ENCODE results near the gene GOLGB1.
A peak's percentile ranks its signal among the peaks of the same experiment; 100 is the strongest.
"Not testable (repeated sequence)": the region's sequence is repeated elsewhere in the genome, so short reads cannot be mapped to it uniquely, and the experiment has no call there.

The GOLGB1 gene

DNA sequence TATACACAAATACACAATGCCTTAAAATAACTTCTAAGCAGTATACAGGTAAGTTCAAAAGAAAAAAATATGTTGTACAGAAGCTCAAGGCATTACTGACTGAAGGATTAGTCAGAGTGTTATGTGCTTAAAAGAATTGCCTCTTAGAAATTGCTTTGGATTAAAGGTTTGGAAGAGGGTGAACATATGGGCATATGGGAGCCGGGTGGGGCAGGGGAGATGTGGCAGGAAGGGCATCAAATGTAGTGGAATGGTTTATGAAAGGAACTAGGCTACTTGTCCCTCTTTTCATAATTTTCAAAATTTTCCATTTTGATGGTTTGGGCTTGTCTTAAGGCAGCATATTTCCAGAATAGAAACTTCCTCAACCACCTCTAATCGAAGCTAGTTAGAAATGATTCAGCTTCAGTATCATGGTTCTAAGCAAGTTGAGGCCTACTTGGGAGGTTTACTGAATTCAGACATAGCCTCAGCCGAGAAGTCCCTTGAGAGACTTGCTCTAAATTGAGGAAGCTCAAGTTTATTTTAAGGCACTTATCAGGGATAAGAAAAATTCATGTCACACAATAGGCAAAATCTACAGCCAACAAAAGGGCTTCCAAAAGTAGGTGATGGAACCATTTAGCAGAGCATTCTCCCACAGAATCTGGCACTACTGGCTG is 10.1 kb upstream of the GOLGB1 start:
- Histone ChIP-seq H3K36me3 (ENCODE audit: insufficient read depth, low read length) (no peaks in the 10 kb centered on the region), H3K27me3 (ENCODE audit: control insufficient read depth in 1 of 2, insufficient read depth in 2 of 2, low read length in 2 of 2) (no peaks in the 10 kb centered on the region), H3K4me1 (ENCODE audit: insufficient read depth, low read length) (no peaks in the 10 kb centered on the region), H3K4me3 (ENCODE audit: low read depth in 1 of 2, low read length in 2 of 2) (no peak overlapping the region), H3K9me3 (ENCODE audit: low read length) (no peaks in the 10 kb centered on the region), H3K27ac (ENCODE audit: low read depth, low read length) (no peak overlapping the region), H3K9ac (ENCODE audit: low read length) (no peak overlapping the region)

- H3K4me3 ChIP-seq (ENCODE audit: low read depth in 1 of 2, low read length in 2 of 2) = no peak overlapping the region
- H3K9ac ChIP-seq (ENCODE audit: low read length) = no peak overlapping the region
- no peaks in the 10 kb centered on the region for H3K9me3 ChIP-seq (ENCODE audit: low read length)
- H3K27me3 ChIP-seq (ENCODE audit: control insufficient read depth in 1 of 2, insufficient read depth in 2 of 2, low read length in 2 of 2) = no peaks in the 10 kb centered on the region
- no peaks in the 10 kb centered on the region for H3K36me3 ChIP-seq (ENCODE audit: insufficient read depth, low read length)
- no peaks in the 10 kb centered on the region for H3K4me1 ChIP-seq (ENCODE audit: insufficient read depth, low read length)
- H3K27ac ChIP-seq (ENCODE audit: low read depth, low read length) = no peak overlapping the region
These were observed 9.3 kb upstream of the GOLGB1 start for GRCh38 chr3:121758727-121759450.

DNA sequence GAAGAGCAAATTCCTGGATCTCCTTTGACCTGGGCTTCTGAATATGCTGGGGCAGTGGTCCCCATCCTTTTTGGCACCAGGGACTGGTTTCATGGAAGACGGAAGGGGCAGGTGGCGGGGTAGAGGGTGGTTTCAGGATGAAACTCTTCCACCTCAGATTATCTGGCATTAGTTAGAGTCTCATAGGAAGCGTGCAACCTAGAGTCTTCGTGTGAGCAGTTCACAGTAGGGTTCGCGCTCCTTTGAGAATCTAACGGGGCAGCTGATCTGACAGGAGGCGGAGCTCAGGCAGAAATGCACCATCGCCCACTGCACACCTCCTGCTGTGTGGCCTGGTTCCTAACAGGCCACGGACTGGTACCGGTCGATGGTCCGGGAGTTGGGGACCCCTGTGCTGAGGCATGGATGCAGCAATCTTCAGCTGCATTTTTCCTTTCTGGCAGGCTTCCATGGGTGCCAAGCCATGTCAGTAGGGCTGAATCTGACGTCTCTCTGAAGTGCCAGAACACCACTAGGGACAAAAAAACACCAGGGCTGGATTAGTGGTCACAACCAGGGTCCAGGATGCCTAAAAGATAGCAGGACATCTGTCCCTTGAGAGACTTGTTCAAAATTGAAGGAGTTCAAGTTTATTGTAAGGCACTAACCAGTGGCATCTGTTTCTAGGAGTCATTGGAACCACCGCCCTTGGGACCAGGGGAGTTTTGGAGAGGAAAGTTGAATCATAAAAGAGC is 8.4 kb upstream of the GOLGB1 start:
- no peaks in the 10 kb centered on the region for H3K36me3 ChIP-seq (ENCODE audit: insufficient read depth, low read length)
- no peaks in the 10 kb centered on the region for H3K4me1 ChIP-seq (ENCODE audit: insufficient read depth, low read length)
- no peaks in the 10 kb centered on the region for H3K27me3 ChIP-seq (ENCODE audit: control insufficient read depth in 1 of 2, insufficient read depth in 2 of 2, low read length in 2 of 2)
- no peak overlapping the region for H3K27ac ChIP-seq (ENCODE audit: low read depth, low read length)
- no peak overlapping the region for H3K9ac ChIP-seq (ENCODE audit: low read length)
- no peak overlapping the region for H3K4me3 ChIP-seq (ENCODE audit: low read depth in 1 of 2, low read length in 2 of 2)
- no peaks in the 10 kb centered on the region for H3K9me3 ChIP-seq (ENCODE audit: low read length)

DNA sequence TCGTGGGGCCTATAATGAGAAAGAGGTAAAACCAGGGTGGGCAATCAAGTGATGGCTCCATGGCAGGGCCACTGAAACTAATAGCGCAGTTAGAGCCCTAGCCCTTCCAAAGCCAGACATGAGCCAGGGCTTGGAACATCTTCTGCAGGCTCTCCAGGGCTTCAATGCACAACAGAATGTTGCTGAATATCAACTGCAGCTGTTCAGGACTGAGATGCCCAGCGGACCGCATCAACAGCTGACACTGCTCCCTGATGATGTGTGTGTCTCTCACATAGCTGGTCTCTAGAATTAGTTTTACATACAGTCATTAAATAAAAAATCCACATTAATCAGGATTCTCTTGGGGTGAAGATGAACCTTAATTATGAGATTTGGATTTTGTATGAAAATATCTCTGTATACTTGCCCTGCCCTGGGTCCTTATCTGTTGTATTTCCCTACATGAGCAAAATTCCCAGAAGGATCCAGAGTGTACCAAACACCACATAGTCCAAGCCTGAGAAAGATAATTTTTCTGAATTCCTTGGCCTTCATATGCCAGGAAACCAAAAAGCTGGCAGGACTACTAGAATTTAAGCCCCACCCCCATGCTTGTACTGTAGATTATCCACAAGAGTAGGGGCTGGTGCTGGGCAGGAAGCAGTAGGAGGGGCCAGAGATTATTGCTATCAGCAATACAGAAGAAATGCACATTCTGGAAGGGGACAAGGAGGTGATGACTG is 7.7 kb upstream of the GOLGB1 start:
- Histone ChIP-seq H3K4me1 (ENCODE audit: insufficient read depth, low read length) (no peaks in the 10 kb centered on the region), H3K36me3 (ENCODE audit: insufficient read depth, low read length) (no peaks in the 10 kb centered on the region), H3K9me3 (ENCODE audit: low read length) (no peaks in the 10 kb centered on the region), H3K4me3 (ENCODE audit: low read depth in 1 of 2, low read length in 2 of 2) (no peak overlapping the region), H3K9ac (ENCODE audit: low read length) (no peak overlapping the region), H3K27ac (ENCODE audit: low read depth, low read length) (no peak overlapping the region), H3K27me3 (ENCODE audit: control insufficient read depth in 1 of 2, insufficient read depth in 2 of 2, low read length in 2 of 2) (no peaks in the 10 kb centered on the region)

DNA sequence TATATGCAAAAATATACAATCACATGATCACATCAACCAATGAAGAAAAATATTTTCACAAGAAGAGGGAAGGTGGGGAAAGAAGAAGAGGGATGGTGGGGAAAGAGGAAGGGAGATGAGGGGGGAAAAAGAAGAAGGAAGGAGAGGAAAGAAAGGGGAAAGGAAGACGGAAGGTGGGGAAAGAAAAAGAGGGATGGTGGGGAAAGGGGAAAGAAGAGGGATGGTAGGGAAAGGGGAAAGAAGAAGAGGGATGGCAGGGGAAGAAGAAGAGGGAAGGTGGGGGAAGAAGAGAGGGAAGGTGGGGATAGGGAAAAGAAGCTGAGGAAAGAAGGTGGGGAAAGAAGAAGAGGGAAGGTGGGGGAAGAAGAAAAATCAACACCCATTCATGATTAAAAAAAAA is 3.2 kb upstream of the GOLGB1 start:
- Histone ChIP-seq H3K9ac (ENCODE audit: low read length) (no peak overlapping the region), H3K4me1 (ENCODE audit: insufficient read depth, low read length) (peaks cover 9% of the 10 kb centered on the region), H3K4me3 (ENCODE audit: low read depth in 1 of 2, low read length in 2 of 2) (no peak overlapping the region), H3K27ac (ENCODE audit: low read depth, low read length) (no peak overlapping the region), H3K36me3 (ENCODE audit: insufficient read depth, low read length) (no peaks in the 10 kb centered on the region), H3K9me3 (ENCODE audit: low read length) (no peaks in the 10 kb centered on the region), H3K27me3 (ENCODE audit: control insufficient read depth in 1 of 2, insufficient read depth in 2 of 2, low read length in 2 of 2) (no peaks in the 10 kb centered on the region)

GRCh38 chr3:121752261-121752660 is 2.7 kb upstream of the GOLGB1 start:
- H3K36me3 ChIP-seq (ENCODE audit: insufficient read depth, low read length) = no peaks in the 10 kb centered on the region

GRCh38 chr3:121750087-121750415 is 510 bp upstream of the GOLGB1 start:
- H3K4me3 ChIP-seq (ENCODE audit: low read depth in 1 of 2, low read length in 2 of 2) = peak overlapping the region; percentile 49 to 94
- H3K9ac ChIP-seq (ENCODE audit: low read length) = peak overlapping the region; percentile 77

More at GRCh38 chr3:121752261-121752660, 2.7 kb upstream of the GOLGB1 start:
- Histone ChIP-seq H3K9ac (ENCODE audit: low read length) (no peak overlapping the region), H3K27me3 (ENCODE audit: control insufficient read depth in 1 of 2, insufficient read depth in 2 of 2, low read length in 2 of 2) (no peaks in the 10 kb centered on the region), H3K4me3 (ENCODE audit: low read depth in 1 of 2, low read length in 2 of 2) (no peak overlapping the region), H3K9me3 (ENCODE audit: low read length) (no peaks in the 10 kb centered on the region), H3K27ac (ENCODE audit: low read depth, low read length) (no peak overlapping the region), H3K4me1 (ENCODE audit: insufficient read depth, low read length) (peaks cover 14% of the 10 kb centered on the region)

GRCh38 chr3:121748680-121749275 is 763 bp downstream of the GOLGB1 start:
- Histone ChIP-seq H3K4me1 (ENCODE audit: insufficient read depth, low read length) (peaks cover 14% of the 10 kb centered on the region), H3K36me3 (ENCODE audit: insufficient read depth, low read length) (no peaks in the 10 kb centered on the region), H3K9me3 (ENCODE audit: low read length) (no peaks in the 10 kb centered on the region), H3K9ac (ENCODE audit: low read length) (peak overlapping the region; percentile 77), H3K27ac (ENCODE audit: low read depth, low read length) (peak overlapping the region; percentile 64), H3K4me3 (ENCODE audit: low read depth in 1 of 2, low read length in 2 of 2) (peak overlapping the region; percentile 61 to 94), H3K27me3 (ENCODE audit: control insufficient read depth in 1 of 2, insufficient read depth in 2 of 2, low read length in 2 of 2) (no peaks in the 10 kb centered on the region)

More at GRCh38 chr3:121750087-121750415, 510 bp upstream of the GOLGB1 start:
- Histone ChIP-seq H3K9me3 (ENCODE audit: low read length) (no peaks in the 10 kb centered on the region), H3K27me3 (ENCODE audit: control insufficient read depth in 1 of 2, insufficient read depth in 2 of 2, low read length in 2 of 2) (no peaks in the 10 kb centered on the region), H3K36me3 (ENCODE audit: insufficient read depth, low read length) (no peaks in the 10 kb centered on the region), H3K27ac (ENCODE audit: low read depth, low read length) (peak overlapping the region; percentile 41), H3K4me1 (ENCODE audit: insufficient read depth, low read length) (peaks cover 14% of the 10 kb centered on the region)

- Histone ChIP-seq H3K27me3 (ENCODE audit: control insufficient read depth in 1 of 2, insufficient read depth in 2 of 2, low read length in 2 of 2) (no peaks in the 10 kb centered on the region), H3K9ac (ENCODE audit: low read length) (no peak overlapping the region), H3K4me1 (ENCODE audit: insufficient read depth, low read length) (peaks cover 14% of the 10 kb centered on the region), H3K9me3 (ENCODE audit: low read length) (no peaks in the 10 kb centered on the region), H3K36me3 (ENCODE audit: insufficient read depth, low read length) (no peaks in the 10 kb centered on the region), H3K27ac (ENCODE audit: low read depth, low read length) (no peak overlapping the region), H3K4me3 (ENCODE audit: low read depth in 1 of 2, low read length in 2 of 2) (peak overlapping the region in 1 of 2 donors; percentile 94)
These were observed 1.6 kb downstream of the GOLGB1 start for GRCh38 chr3:121747976-121748375.

GRCh38 chr3:121743106-121743505 is 6.4 kb downstream of the GOLGB1 start:
- H3K4me1 ChIP-seq (ENCODE audit: insufficient read depth, low read length); H3K9me3 ChIP-seq (ENCODE audit: low read length); H3K4me3 ChIP-seq (ENCODE audit: low read depth in 1 of 2, low read length in 2 of 2); H3K27me3 ChIP-seq (ENCODE audit: control insufficient read depth in 1 of 2, insufficient read depth in 2 of 2, low read length in 2 of 2); H3K36me3 ChIP-seq (ENCODE audit: insufficient read depth, low read length); H3K9ac ChIP-seq (ENCODE audit: low read length); H3K27ac ChIP-seq (ENCODE audit: low read depth, low read length): not testable (repeated sequence)

- H3K36me3 ChIP-seq (ENCODE audit: insufficient read depth, low read length) = peaks cover 6% of the 10 kb centered on the region
- no peak overlapping the region for H3K4me3 ChIP-seq (ENCODE audit: low read depth in 1 of 2, low read length in 2 of 2)
- H3K4me1 ChIP-seq (ENCODE audit: insufficient read depth, low read length) = no peaks in the 10 kb centered on the region
- H3K9me3 ChIP-seq (ENCODE audit: low read length) = no peaks in the 10 kb centered on the region
- no peaks in the 10 kb centered on the region for H3K27me3 ChIP-seq (ENCODE audit: control insufficient read depth in 1 of 2, insufficient read depth in 2 of 2, low read length in 2 of 2)
- no peak overlapping the region for H3K9ac ChIP-seq (ENCODE audit: low read length)
- no peak overlapping the region for H3K27ac ChIP-seq (ENCODE audit: low read depth, low read length)
These were observed 8.6 kb downstream of the GOLGB1 start for GRCh38 chr3:121740896-121741295.

All from muscle layer of colon (tissue), 2 donors.